ENCODE results near the gene C1RL. TPM values are rescaled to one million over a fixed set of nuclear protein-coding genes. Genes with fewer than 3 reads are reported as not detected.

The C1RL gene
- total and polyA plus RNA-seq, 11 donors = 5.4 to 27.1 (median 7.9) TPM

- ATAC-seq = peak in 2 of 4 donors; percentile 32 to 80
- Histone ChIP-seq H3K4me3 (no peak overlapping the region), H3K27ac (peak overlapping the region in 9 of 12 donors; percentile 9 to 69 (median 35)), H3K9me3 (no peaks in the 10 kb centered on the region), H3K36me3 (peaks cover 0 to 39% (median 13%) of the 10 kb centered on the region in 9 donors), H3K27me3 (no peaks in the 10 kb centered on the region), H3K4me1 (peaks cover 0 to 8% (median 0%) of the 10 kb centered on the region in 12 donors)
- intact Hi-C loops (cut with DNase I) = no loop called here
- DNase-seq = no peak
- TF ChIP-seq, protein P1, sequence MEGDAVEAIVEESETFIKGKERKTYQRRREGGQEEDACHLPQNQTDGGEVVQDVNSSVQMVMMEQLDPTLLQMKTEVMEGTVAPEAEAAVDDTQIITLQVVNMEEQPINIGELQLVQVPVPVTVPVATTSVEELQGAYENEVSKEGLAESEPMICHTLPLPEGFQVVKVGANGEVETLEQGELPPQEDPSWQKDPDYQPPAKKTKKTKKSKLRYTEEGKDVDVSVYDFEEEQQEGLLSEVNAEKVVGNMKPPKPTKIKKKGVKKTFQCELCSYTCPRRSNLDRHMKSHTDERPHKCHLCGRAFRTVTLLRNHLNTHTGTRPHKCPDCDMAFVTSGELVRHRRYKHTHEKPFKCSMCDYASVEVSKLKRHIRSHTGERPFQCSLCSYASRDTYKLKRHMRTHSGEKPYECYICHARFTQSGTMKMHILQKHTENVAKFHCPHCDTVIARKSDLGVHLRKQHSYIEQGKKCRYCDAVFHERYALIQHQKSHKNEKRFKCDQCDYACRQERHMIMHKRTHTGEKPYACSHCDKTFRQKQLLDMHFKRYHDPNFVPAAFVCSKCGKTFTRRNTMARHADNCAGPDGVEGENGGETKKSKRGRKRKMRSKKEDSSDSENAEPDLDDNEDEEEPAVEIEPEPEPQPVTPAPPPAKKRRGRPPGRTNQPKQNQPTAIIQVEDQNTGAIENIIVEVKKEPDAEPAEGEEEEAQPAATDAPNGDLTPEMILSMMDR (IDR thresholded peaks at IDR 0.05) = no peak
- no peak for TF ChIP-seq POLR2A (IDR thresholded peaks at IDR 0.05)
Observed at GRCh38 chr12:7079826-7080125, 29.2 kb downstream of the C1RL start.

- Histone ChIP-seq H3K9me3 (no peaks in the 10 kb centered on the region), H3K27ac (no peak overlapping the region), H3K36me3 (peaks cover 0 to 34% (median 12%) of the 10 kb centered on the region in 9 donors), H3K4me3 (no peak overlapping the region), H3K4me1 (peaks cover 0 to 8% (median 0%) of the 10 kb centered on the region in 12 donors), H3K27me3 (no peaks in the 10 kb centered on the region)
- no peak for DNase-seq
- WGBS, 4 donors = 77 to 81% (median 79%) methylated on average over 4 of the region's 4 CpGs
- intact Hi-C loops (cut with DNase I) = no loop called here
- no peak for ATAC-seq
- TF ChIP-seq, protein P1 (IDR thresholded peaks at IDR 0.05) = no peak
- TF ChIP-seq POLR2A (IDR thresholded peaks at IDR 0.05) = no peak
Observed at GRCh38 chr12:7078163-7078562, 30.9 kb downstream of the C1RL start.

DNA sequence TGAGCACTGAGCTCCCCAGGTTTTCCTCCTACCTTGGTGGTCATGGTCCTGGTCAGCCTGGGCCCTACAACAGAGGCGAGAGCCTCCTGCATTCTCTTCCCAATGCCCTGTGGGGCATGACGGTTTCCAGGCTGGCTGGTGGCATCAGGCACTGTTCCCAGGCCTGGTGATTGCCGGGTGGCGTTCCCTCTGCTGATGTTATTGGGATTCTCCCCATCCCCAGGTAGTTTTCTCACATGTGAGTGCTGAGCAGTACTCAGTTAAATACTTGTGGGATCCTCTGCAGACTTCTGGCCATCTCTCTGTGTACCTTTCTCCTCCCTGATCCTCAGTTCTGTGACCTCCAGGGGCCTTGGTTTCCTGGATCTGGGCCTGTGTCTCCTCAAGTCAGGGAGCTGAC is 32.5 kb downstream of the C1RL start:
- intact Hi-C loops (cut with DNase I) = no loop called here
- Histone ChIP-seq H3K36me3 (peaks cover 0 to 18% (median 4%) of the 10 kb centered on the region in 9 donors), H3K4me3 (no peak overlapping the region), H3K27me3 (no peaks in the 10 kb centered on the region), H3K27ac (no peak overlapping the region), H3K9me3 (no peaks in the 10 kb centered on the region), H3K4me1 (peaks cover 0 to 8% (median 0%) of the 10 kb centered on the region in 12 donors)
- ATAC-seq (no peak), DNase-seq (no peak)
- WGBS, 4 donors = 95 to 98% (median 96%) methylated on average over 4 of the region's 4 CpGs
- TF ChIP-seq, protein P1 (IDR thresholded peaks at IDR 0.05) = no peak
- no peak for TF ChIP-seq POLR2A (IDR thresholded peaks at IDR 0.05)

- Histone ChIP-seq H3K27me3 (no peaks in the 10 kb centered on the region), H3K27ac (no peak overlapping the region), H3K4me1 (peaks cover 0 to 8% (median 0%) of the 10 kb centered on the region in 12 donors), H3K9me3 (no peaks in the 10 kb centered on the region), H3K36me3 (peaks cover 0 to 12% (median 0%) of the 10 kb centered on the region in 9 donors), H3K4me3 (no peak overlapping the region)
- ATAC-seq (no peak), DNase-seq (no peak)
- WGBS, 4 donors = 74 to 83% (median 79%) methylated on average over 3 of the region's 3 CpGs
- TF ChIP-seq POLR2A (IDR thresholded peaks at IDR 0.05) = no peak
- TF ChIP-seq, protein P1 (IDR thresholded peaks at IDR 0.05) = no peak
- intact Hi-C loops (cut with DNase I) = no loop called here
Observed at GRCh38 chr12:7075939-7076338, 33.1 kb downstream of the C1RL start.

All from heart left ventricle (tissue), 16 donors.